ENCODE results near the gene TMEM132D. TPM values are rescaled to one million over a fixed set of nuclear protein-coding genes. Genes with fewer than 3 reads are reported as not detected.

The TMEM132D gene
- total RNA-seq, 1 donor from 2014 or later, result not detected

GRCh38 chr12:129269756-129270495, 633.9 kb downstream of the TMEM132D start:
- intact Hi-C loops (cut with micrococcal nuclease), result no loop called here

GRCh38 chr12:129258781-129259318, 645.0 kb downstream of the TMEM132D start:
- intact Hi-C loops (cut with micrococcal nuclease), result no loop called here

- intact Hi-C loops (cut with micrococcal nuclease), result no loop called here
Observed at GRCh38 chr12:129257524-129257923, 646.3 kb downstream of the TMEM132D start.

GRCh38 chr12:129246630-129247029, 657.2 kb downstream of the TMEM132D start:
- intact Hi-C loops (cut with micrococcal nuclease), result no loop called here

GRCh38 chr12:129245769-129246168, 658.1 kb downstream of the TMEM132D start:
- intact Hi-C loops (cut with micrococcal nuclease), result no loop called here

- intact Hi-C loops (cut with micrococcal nuclease), result no loop called here
Observed at GRCh38 chr12:129241852-129242251, 662.0 kb downstream of the TMEM132D start.

- intact Hi-C loops (cut with micrococcal nuclease), result no loop called here
Observed at GRCh38 chr12:129237881-129238280, 665.9 kb downstream of the TMEM132D start.

GRCh38 chr12:129234209-129234608, 669.6 kb downstream of the TMEM132D start:
- intact Hi-C loops (cut with micrococcal nuclease), result no loop called here

- intact Hi-C loops (cut with micrococcal nuclease), result no loop called here
Observed at GRCh38 chr12:129231491-129231890, 672.3 kb downstream of the TMEM132D start.

- intact Hi-C loops (cut with micrococcal nuclease), result no loop called here
Observed at GRCh38 chr12:129230995-129231394, 672.8 kb downstream of the TMEM132D start.

GRCh38 chr12:129226851-129227250, 677.0 kb downstream of the TMEM132D start:
- intact Hi-C loops (cut with micrococcal nuclease), result no loop called here

- intact Hi-C loops (cut with micrococcal nuclease), result no loop called here
Observed at GRCh38 chr12:129226005-129226404, 677.8 kb downstream of the TMEM132D start.

GRCh38 chr12:129215556-129215955, 688.3 kb downstream of the TMEM132D start:
- intact Hi-C loops (cut with micrococcal nuclease), result no loop called here

GRCh38 chr12:129213551-129213950, 690.3 kb downstream of the TMEM132D start:
- intact Hi-C loops (cut with micrococcal nuclease), result no loop called here

- intact Hi-C loops (cut with micrococcal nuclease), result no loop called here
Observed at GRCh38 chr12:129211862-129212630, 691.8 kb downstream of the TMEM132D start.

GRCh38 chr12:129208566-129208965, 695.3 kb downstream of the TMEM132D start:
- intact Hi-C loops (cut with micrococcal nuclease), result no loop called here

- intact Hi-C loops (cut with micrococcal nuclease), result no loop called here
Observed at GRCh38 chr12:129207084-129207483, 696.7 kb downstream of the TMEM132D start.

GRCh38 chr12:129203456-129203855, 700.4 kb downstream of the TMEM132D start:
- intact Hi-C loops (cut with micrococcal nuclease), result no loop called here

GRCh38 chr12:129202109-129202814, 701.6 kb downstream of the TMEM132D start:
- intact Hi-C loops (cut with micrococcal nuclease), result no loop called here

GRCh38 chr12:129201029-129201428, 702.8 kb downstream of the TMEM132D start:
- intact Hi-C loops (cut with micrococcal nuclease), result no loop called here

GRCh38 chr12:129200576-129200975, 703.2 kb downstream of the TMEM132D start:
- intact Hi-C loops (cut with micrococcal nuclease), result no loop called here

GRCh38 chr12:129196927-129197326, 706.9 kb downstream of the TMEM132D start:
- intact Hi-C loops (cut with micrococcal nuclease), result no loop called here

Data from T-helper 1 cell treated with Interleukin-12 subunit alpha and Interleukin-12 subunit beta and Interleukin-4 antibody, amounts not matched to agents 30 ng/mL and 1 ng/mL, for 36 hours (primary cell).